ENCODE results near the gene SERTAD3. TPM values are rescaled to one million over a fixed set of nuclear protein-coding genes. Genes with fewer than 3 reads are reported as not detected.
A peak's percentile ranks its signal among the peaks of the same experiment; 100 is the strongest.

SERTAD3 gene
- total and polyA plus RNA-seq, 2 of the 4 experiments (the other 2 are of a cell fraction) = 20.5 to 23.3 TPM

DNA sequence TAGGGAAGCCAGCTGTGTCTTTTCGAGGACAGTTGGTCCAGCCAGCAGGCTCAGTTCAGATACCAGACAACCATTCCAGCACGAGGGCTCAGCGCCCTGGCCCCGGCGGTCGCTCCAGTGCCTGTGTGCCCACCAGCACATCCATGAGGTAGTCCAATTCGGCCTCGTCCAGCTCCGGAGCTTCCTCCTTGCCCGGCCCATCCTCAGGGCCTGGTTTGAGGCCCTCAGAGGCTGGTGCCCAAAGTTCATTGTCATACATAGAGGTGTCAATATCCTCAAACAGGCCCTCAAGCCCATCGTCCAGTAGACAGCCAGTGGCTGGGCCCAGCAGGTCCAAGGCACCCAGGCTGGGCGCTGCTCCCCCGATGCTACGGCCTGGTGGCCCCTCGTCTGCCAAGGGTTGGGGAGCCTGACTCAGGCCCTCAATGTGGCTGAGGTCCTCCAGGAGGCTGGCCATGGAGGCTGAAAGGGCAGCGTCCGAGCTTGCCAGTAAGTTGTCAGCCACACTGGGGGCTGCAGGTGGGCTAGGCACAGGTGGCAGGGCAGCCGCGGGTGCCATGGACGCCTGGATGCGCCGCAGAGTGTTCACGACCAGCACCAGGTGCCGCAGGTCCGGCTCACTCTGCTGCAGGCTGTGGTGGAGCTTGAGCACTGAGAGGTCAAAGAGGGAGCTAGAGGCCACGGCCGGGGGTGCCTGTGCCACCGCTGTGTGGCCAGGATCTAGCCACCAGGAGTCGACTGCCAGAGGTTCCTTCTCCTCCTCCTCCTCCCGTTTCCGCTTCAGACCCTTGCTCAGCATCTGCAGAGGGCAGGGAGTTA lies 21.2 kb downstream of the SERTAD3 start:
- Histone ChIP-seq H3K14ac (replicated peaks; ENCODE audit: low read depth, low read length) (no peak overlapping the region), H3K4ac (ENCODE audit: low read depth, low read length) (0 out of 2 replicates have a peak overlapping the region, but pooled peaks have one; percentile 50), H4K8ac (ENCODE audit: low read depth in 2 of 2, low read length in 2 of 2) (no peak overlapping the region; a peak in 1 of 4 replicates), H2BK5ac (ENCODE audit: low read depth, low read length, poor library complexity, severe bottlenecking) (peak overlapping the region; percentile 19), H2BK20ac (ENCODE audit: low read depth, low read length) (0 out of 2 replicates have a peak overlapping the region, but pooled peaks have one; percentile 5), H3K9me3 (ENCODE audit: control insufficient read depth, insufficient read depth, low read length) (no peaks in the 10 kb centered on the region), H3K36me3 (ENCODE audit: control insufficient read depth, insufficient read depth, low read length) (peaks cover 12% of the 10 kb centered on the region), H2AK9ac (replicated peaks; ENCODE audit: low read depth, low read length, poor library complexity) (peak overlapping the region; percentile 8), H3K4me3 (ENCODE audit: insufficient read depth, low read depth, low read length) (no peak overlapping the region), H2AK5ac (ENCODE audit: low read depth, low read length) (peak overlapping the region; percentile 23; the same call in 1 of the 2 replicates), H3K27ac (ENCODE audit: insufficient read depth, low read length) (peak overlapping the region; percentile 5; the same call in 1 of the 2 replicates), H2BK120ac (ENCODE audit: low read depth, low read length) (no peak overlapping the region), H3K4me2 (ENCODE audit: low read depth, low read length) (no peak overlapping the region), H4K5ac (ENCODE audit: low read depth, low read length) (no peak overlapping the region), H4K20me1 (ENCODE audit: insufficient read depth, low read length) (peaks cover 10% of the 10 kb centered on the region), H3K23ac (ENCODE audit: low read depth, low read length) (peak overlapping the region; percentile 41; the same call in 1 of the 2 replicates), H4K91ac (ENCODE audit: insufficient read depth, low read depth, low read length) (peak overlapping the region; percentile 23; the same call in 1 of the 2 replicates), H2BK15ac (ENCODE audit: low read depth, low read length) (0 out of 3 replicates have a peak overlapping the region, but pooled peaks have one; percentile 7), H3K56ac (ENCODE audit: extremely low read depth, insufficient read depth, low read length) (no peak overlapping the region), H3K4me1 (ENCODE audit: control insufficient read depth, insufficient read depth, low read length) (peaks cover 2% of the 10 kb centered on the region; the same call in 1 of the 2 replicates), H3K18ac (ENCODE audit: low read depth, low read length) (no peak overlapping the region), H3K79me1 (ENCODE audit: low read depth in 1 of 2, low read length in 2 of 2) (peaks cover 6 to 33% of the 10 kb centered on the region in 2 experiments; a peak in 2 of 4 replicates), H3K9me1 (ENCODE audit: insufficient read depth, low read length) (no peaks in the 10 kb centered on the region), H3K9ac (ENCODE audit: low read depth, low read length) (no peak overlapping the region), H2AFZ (replicated peaks; ENCODE audit: low read length, poor library complexity) (no peak overlapping the region), H3K27me3 (ENCODE audit: control insufficient read depth, insufficient read depth, low read length) (no peaks in the 10 kb centered on the region)
- in situ Hi-C loops (cut with MboI; ENCODE audit: low sequenced_read_pairs) = no loop called here
- WGBS, 2 experiments (ENCODE audit: extremely low coverage in 2 of 2, insufficient read length in 1 of 2) = 85% methylated on average over 9 of the region's 31 CpGs; no CpG with 5 or more reads in 1 of the 2 experiments
- BruUV-seq (replicated peaks) = no TSS peak
- ATAC-seq (ENCODE audit: low read depth) = no peak
- no peak for DNase-seq
- intact Hi-C loops (cut with micrococcal nuclease) = loop anchor here (5.0 to 10.0 kb wide), 2 partner anchors 118 to 224 kb away; no protein-coding TSS in a partner anchor
- dilution Hi-C loops (cut with HindIII; ENCODE audit: low sequenced_read_pairs, unreplicated experiment) = no loop called here
- CTCF ChIA-PET = interaction anchor here (1.3 kb wide), 1 partner anchor 41 kb away, joined by 4 read pairs; no protein-coding TSS in a partner anchor
- POLR2A ChIA-PET (ENCODE audit: unreplicated experiment) = no interaction called here
- TF ChIP-seq MXI1 (IDR thresholded peaks at IDR 0.05; ENCODE audit: borderline replicate concordance, low read depth, low read length) (no peak), RCOR1 (IDR thresholded peaks at IDR 0.05; ENCODE audit: insufficient replicate concordance, low read length) (no peak), CHD1 (IDR thresholded peaks at IDR 0.05; ENCODE audit: low read depth, low read length) (no peak), BHLHE40 (IDR thresholded peaks at IDR 0.05; ENCODE audit: low read depth, low read length) (no peak), MAZ (IDR thresholded peaks at IDR 0.05; ENCODE audit: borderline replicate concordance, low read depth, low read length) (no peak), SMC3 (IDR thresholded peaks at IDR 0.05; ENCODE audit: low read depth, low read length) (no peak), RFX5 (IDR thresholded peaks at IDR 0.05; ENCODE audit: low read depth, low read length) (no peak), NFE2L2 (IDR thresholded peaks at IDR 0.05; ENCODE audit: low read depth, low read length) (no peak), MAFK (IDR thresholded peaks at IDR 0.05; ENCODE audit: low read depth, low read length) (no peak), CEBPB (IDR thresholded peaks at IDR 0.05; ENCODE audit: low read depth, low read length) (no peak), RAD21 (IDR thresholded peaks at IDR 0.05; ENCODE audit: low read length) (no peak)
- TF ChIP-seq, protein P1, sequence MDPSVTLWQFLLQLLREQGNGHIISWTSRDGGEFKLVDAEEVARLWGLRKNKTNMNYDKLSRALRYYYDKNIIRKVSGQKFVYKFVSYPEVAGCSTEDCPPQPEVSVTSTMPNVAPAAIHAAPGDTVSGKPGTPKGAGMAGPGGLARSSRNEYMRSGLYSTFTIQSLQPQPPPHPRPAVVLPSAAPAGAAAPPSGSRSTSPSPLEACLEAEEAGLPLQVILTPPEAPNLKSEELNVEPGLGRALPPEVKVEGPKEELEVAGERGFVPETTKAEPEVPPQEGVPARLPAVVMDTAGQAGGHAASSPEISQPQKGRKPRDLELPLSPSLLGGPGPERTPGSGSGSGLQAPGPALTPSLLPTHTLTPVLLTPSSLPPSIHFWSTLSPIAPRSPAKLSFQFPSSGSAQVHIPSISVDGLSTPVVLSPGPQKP (IDR thresholded peaks at IDR 0.05; ENCODE audit: borderline replicate concordance, low read depth, low read length) = no peak
- TF ChIP-seq, protein P2, sequence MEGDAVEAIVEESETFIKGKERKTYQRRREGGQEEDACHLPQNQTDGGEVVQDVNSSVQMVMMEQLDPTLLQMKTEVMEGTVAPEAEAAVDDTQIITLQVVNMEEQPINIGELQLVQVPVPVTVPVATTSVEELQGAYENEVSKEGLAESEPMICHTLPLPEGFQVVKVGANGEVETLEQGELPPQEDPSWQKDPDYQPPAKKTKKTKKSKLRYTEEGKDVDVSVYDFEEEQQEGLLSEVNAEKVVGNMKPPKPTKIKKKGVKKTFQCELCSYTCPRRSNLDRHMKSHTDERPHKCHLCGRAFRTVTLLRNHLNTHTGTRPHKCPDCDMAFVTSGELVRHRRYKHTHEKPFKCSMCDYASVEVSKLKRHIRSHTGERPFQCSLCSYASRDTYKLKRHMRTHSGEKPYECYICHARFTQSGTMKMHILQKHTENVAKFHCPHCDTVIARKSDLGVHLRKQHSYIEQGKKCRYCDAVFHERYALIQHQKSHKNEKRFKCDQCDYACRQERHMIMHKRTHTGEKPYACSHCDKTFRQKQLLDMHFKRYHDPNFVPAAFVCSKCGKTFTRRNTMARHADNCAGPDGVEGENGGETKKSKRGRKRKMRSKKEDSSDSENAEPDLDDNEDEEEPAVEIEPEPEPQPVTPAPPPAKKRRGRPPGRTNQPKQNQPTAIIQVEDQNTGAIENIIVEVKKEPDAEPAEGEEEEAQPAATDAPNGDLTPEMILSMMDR (conservative IDR thresholded peaks at IDR 0.05; ENCODE audit: low read depth, low read length) = no peak

Data from IMR-90 (cell line).